ENCODE measurements around the gene STX16.

The STX16 gene

GRCh38 chr20:58709703-58710039 lies 58.6 kb downstream of the STX16 start:
- DNase-seq (ENCODE audit: low spot score) (no peak), FAIRE-seq (no peak)

GRCh38 chr20:58710481-58711265 lies 59.6 kb downstream of the STX16 start:
- FAIRE-seq (no peak), DNase-seq (ENCODE audit: low spot score) (no peak)

DNA sequence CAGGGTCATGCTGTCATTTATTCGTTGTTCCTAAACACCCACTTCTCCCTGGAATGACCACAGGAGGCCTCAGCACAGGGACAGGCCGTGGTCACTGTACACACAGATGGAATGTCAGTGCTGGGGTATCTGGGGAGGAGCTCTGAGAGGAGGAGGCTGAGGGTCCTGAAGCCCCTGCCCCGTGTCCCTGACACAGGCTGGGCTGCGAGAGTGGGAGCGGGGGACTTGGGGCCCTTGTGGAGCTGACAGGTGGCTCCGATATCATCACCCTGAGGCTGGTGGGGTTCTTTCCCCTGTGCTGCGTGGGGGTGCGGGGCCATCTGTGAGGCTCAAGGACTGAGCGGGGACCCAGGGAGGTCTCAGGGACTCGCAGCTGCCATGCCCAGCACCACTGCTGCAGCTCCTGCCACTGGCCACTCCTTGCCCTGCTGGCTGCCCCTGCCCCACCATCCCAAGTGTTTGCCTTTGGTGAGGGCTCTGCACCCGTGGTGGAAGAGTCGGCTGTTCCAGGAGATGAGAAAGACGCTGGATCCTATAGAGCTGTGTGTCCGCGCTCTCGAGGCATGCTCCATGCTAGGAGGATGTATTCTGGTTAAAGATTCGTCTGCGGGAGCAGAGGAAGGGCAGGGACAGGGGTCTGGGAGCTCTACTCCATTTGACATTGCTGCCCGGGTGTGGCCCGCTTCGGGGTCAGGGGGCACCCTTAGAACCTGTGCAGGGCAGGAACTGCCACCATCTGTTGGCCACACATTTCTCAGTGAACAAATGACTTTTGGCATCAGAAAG lies 60.4 kb downstream of the STX16 start:
- FAIRE-seq (no peak), DNase-seq (ENCODE audit: low spot score) (no peak)

- no peak for FAIRE-seq
- DNase-seq (ENCODE audit: low spot score): no peak
These were observed 61.2 kb downstream of the STX16 start for GRCh38 chr20:58712151-58712791.

- no peak for FAIRE-seq
- no peak for DNase-seq (ENCODE audit: low spot score)
These were observed 62.0 kb downstream of the STX16 start for GRCh38 chr20:58712806-58713731.

DNA sequence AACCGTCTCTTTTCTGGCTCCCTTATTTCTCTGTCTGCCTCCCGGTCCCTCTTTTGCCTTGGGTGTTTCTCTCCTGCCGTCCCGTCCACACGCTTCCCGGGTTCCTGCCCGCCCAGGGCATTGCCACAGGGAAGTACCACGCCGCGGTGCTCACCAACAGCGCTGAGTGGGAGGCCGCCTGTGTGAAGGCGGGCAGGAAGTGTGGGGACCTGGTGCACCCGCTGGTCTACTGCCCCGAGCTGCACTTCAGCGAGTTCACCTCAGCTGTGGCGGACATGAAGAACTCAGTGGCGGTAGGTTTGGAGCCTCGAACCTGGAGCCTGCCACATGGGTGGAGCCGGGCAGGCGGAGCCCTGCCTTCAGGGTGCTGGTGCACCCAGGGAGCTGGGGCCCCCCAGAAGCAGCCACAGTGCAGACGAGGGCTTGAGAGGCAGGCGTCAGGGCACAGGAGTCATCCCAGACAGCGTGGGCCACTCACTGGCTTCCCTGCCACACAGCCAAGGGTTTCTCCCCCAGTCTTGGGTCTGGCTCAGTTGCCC lies 62.8 kb downstream of the STX16 start:
- DNase-seq (ENCODE audit: low spot score): no peak

GRCh38 chr20:58714340-58714922 lies 63.3 kb downstream of the STX16 start:
- no peak for DNase-seq (ENCODE audit: low spot score)
- no peak for FAIRE-seq

More for the DNA sequence above, 62.8 kb downstream of the STX16 start:
- FAIRE-seq: no peak

- FAIRE-seq (no peak), DNase-seq (ENCODE audit: low spot score) (no peak)
These were observed 63.9 kb downstream of the STX16 start for GRCh38 chr20:58714923-58715351.

GRCh38 chr20:58715391-58715800 lies 64.3 kb downstream of the STX16 start:
- FAIRE-seq (no peak), DNase-seq (ENCODE audit: low spot score) (no peak)

GRCh38 chr20:58715801-58716475 lies 64.9 kb downstream of the STX16 start:
- DNase-seq (ENCODE audit: low spot score) (no peak), FAIRE-seq (no peak)

DNA sequence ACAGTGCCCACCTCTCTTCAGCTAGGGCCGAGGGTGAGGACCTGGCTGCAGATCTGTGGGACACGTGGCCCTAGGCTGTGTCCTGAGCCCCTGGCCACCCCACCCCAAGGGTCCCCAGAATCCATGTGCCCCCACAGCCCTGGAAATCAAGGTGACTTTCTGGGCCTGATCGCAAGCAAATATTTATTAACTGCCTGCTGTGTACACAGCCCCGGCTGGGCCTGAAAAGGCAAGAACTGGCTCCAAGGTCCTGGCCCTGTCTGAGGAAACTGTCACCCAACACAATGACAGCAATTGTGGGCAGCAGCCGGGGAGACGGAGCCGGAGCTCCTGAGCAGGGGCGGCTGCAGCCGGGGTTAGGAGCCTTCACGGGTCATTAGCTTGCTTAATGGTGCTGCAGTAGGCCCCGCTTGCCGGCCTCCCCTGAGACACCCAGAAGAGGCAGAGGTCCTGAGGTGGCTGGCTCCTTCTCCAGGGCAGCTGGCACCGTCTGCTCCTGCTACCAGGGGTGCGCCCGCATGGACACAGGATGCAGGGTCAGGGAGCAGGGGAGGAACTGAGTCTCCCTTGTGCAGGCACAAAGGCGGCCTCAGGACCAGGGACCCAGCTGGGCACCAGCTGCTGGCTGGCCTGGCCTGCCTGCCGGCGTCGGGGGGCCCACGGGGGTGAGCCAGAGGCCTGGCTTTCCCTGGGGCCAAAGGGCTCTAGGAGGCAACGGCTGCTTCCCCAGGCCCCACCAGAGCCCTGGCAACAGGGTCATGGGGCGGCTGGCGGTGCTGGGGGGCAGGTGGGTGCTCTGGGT lies 65.6 kb downstream of the STX16 start:
- peak; percentile 62 for FAIRE-seq
- peak; percentile 34 for DNase-seq (ENCODE audit: low spot score)

DNA sequence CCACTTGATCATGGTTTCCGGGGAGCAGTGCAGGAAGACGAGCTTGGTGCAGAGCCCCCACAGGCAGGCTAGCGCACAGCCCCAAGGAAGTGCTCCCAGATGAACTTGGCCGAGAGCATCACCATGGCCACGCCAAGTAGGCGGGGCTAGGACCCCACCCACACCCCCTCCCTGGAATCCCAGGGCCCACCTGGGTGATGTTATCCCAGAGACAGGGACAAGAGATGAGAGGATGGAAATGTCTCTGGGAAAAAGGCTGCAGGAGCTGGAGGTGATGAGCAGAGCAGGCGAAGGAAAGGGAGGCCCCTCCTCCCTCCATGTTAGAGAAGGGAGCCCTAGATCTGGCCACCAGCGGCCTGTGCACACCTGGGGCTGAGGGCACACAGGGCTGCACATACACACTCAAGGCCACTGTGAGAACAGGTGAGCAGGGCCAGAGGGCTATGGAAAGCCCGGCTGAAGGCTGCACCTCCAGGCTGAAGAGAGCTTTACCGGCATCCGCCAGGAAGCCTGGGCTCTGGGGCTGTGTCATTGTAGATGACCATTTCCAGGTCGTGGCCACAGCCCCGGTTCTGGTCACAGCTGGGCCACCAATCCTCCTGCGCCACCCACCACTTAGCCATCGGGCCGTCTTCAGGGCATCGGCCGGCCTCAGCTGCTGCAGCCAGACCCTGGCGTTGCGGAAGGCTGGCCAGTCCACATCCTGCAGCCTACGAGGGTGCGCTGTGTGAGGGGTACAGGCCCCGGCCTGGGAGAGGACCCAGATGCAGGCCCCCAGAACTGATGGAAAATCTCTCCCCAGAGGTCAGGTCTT lies 66.4 kb downstream of the STX16 start:
- FAIRE-seq (no peak), DNase-seq (ENCODE audit: low spot score) (no peak)

DNA sequence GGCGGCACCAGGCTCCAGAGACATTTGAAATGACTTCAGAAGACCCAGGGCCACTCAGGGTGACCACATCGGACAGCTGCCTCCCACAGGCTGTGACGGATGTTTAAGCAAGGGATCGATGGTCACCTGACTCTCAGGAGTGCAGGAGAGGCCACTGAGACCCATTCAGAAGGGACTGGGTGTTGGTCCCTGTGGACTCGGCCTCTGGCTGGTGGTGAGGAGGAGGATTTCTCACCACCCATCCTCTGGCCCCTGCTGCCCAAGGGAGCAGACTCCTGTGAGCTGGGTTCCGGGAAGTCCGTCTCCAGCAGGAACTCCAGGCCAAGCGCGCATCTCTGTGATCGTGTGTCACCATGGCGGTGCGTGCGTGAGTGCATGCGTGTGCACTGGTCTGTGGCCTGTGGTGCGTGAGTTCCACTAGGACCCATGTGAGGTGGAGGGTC lies 67.1 kb downstream of the STX16 start:
- DNase-seq (ENCODE audit: low spot score) (no peak), FAIRE-seq (no peak)

- FAIRE-seq (no peak), DNase-seq (ENCODE audit: low spot score) (no peak)
These were observed 67.6 kb downstream of the STX16 start for GRCh38 chr20:58718729-58719128.

GRCh38 chr20:58719258-58719657 lies 68.2 kb downstream of the STX16 start:
- no peak for FAIRE-seq

GRCh38 chr20:58719971-58720371 lies 68.9 kb downstream of the STX16 start:
- DNase-seq (ENCODE audit: low spot score): no peak
- no peak for FAIRE-seq

More at GRCh38 chr20:58719258-58719657, 68.2 kb downstream of the STX16 start:
- no peak for DNase-seq (ENCODE audit: low spot score)

DNA sequence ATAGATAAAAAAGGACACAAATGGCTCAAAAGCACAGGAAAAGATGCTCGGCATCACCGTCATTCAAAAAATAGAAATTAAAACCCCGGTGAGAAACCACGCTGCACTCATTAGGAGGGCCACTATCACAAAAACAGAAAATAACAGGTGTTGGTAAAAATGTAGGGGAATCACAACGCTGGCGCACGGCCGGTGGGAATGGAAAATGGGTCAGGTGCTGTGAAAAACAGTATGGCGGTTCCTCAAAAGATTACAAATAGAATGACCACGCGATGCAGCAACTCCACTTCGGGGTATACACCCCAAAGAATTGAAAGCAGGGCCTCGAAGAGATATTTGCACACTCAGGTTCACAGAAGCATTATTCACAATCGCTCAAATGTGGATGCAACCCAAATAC lies 69.8 kb downstream of the STX16 start:
- FAIRE-seq (no peak), DNase-seq (ENCODE audit: low spot score) (no peak)
